Kidney (tissue), 14 donors: ENCODE data around the gene PRR5L. TPM values are rescaled to one million over a fixed set of nuclear protein-coding genes. Genes with fewer than 3 reads are reported as not detected.
A peak's percentile ranks its signal among the peaks of the same experiment; 100 is the strongest.

Experiments used
- DNase-seq, 5 donors: peaks; one replicate each; pipeline ENCODE4 v3.0.0-alpha.2; 2013 to 2020
- FAIRE-seq: peaks from 2 replicates; lab custom pipeline; 2012; peaks lifted over from hg19 to GRCh38; lab: Jason Lieb, UNC
- H3K27ac ChIP-seq, 2 donors: one replicate each; pipeline ENCODE4 v1.7.0; 2013; ENCODE audit warnings: low read depth in 2 of 2, low read length in 2 of 2, inconsistent platforms in 1 of 2
- H3K27me3 ChIP-seq: one replicate; pipeline ENCODE4 v1.7.1; 2013; ENCODE audit warnings: low read length, inconsistent platforms; ENCODE audit not compliant: control insufficient read depth, insufficient read depth
- H3K36me3 ChIP-seq, 3 donors: one replicate each; pipeline versions ENCODE4 v1.7.0 to v1.7.1; 2013; ENCODE audit warnings: low read length in 3 of 3, control low read depth in 1 of 3, inconsistent platforms in 1 of 3; ENCODE audit not compliant: insufficient read depth in 3 of 3, control insufficient read depth in 2 of 3
- H3K4me1 ChIP-seq, 3 donors: one replicate each; pipeline versions ENCODE4 v1.7.0 to v1.7.1; 2013; ENCODE audit warnings: low read length in 3 of 3, inconsistent platforms in 1 of 3, low read depth in 1 of 3; ENCODE audit not compliant: control insufficient read depth in 2 of 3, insufficient read depth in 2 of 3
- H3K4me3 ChIP-seq, 3 donors: one replicate each; pipeline versions ENCODE4 v1.7.0 to v1.8.1; 2013; ENCODE audit warnings: low read length in 3 of 3, control low read depth in 1 of 3, inconsistent platforms in 1 of 3
- H3K9ac ChIP-seq, 3 donors: one replicate each; pipeline versions ENCODE4 v1.7.0 to v1.7.1; 2013; ENCODE audit warnings: low read length in 3 of 3, control low read depth in 1 of 3, inconsistent platforms in 1 of 3
- H3K9me3 ChIP-seq, 3 donors: one replicate each; pipeline versions ENCODE4 v1.7.0 to v1.7.1; 2013; ENCODE audit warnings: low read length in 3 of 3, control low read depth in 1 of 3, inconsistent platforms in 1 of 3; ENCODE audit not compliant: control insufficient read depth in 2 of 3, insufficient read depth in 1 of 3
- intact Hi-C: fragments of 100-400 bp; cut with DNase I; formaldehyde crosslinking; loops from one replicate; pipeline ENCODE4 v1.11.1; 2022
- polyA plus RNA-seq: library from polyadenylated mRNA; stranded (reverse); fragments of 350-450 nt; fragmentation: Illumina TruSeq; extraction: RNeasy Lipid Tissue Mini Kit (QIAGEN cat#74804); gene quantifications from one replicate; pipeline ENCODE4 v1.2.3, GENCODE V29; 2014; ENCODE audit warnings: low read depth, low replicate concordance; ENCODE audit not compliant: insufficient read depth
- total RNA-seq: library from RNA; stranded (reverse); fragmentation: NEBNext Ultra II Directional; extraction: Animal tissue kit (Norgen Biotek cat#: 25700); gene quantifications from one replicate; pipeline ENCODE4 v1.2.1, GENCODE V29; 2021
- TF ChIP-seq, protein P1 (sequence below): IDR thresholded peaks from 3 replicates; pipeline ENCODE4 v1.5.1; 2012; ENCODE audit warnings: mild to moderate bottlenecking, moderate library complexity, borderline replicate concordance; ENCODE audit not compliant: insufficient read depth; ENCODE audit errors: extremely low read depth
- donor health status: control.
- donor health status: control.
- donor health status: control.
- donor health status: control.
- donor health status: control.
- donor health status: DM: yes; HTN: yes; CAD: no.
- donor health status: Normal renal cell carcinoma (clear cell type).

Gene PRR5L
- total and polyA plus RNA-seq, 2 donors from 2014 or later, result 6.3 to 17.5 TPM

DNA sequence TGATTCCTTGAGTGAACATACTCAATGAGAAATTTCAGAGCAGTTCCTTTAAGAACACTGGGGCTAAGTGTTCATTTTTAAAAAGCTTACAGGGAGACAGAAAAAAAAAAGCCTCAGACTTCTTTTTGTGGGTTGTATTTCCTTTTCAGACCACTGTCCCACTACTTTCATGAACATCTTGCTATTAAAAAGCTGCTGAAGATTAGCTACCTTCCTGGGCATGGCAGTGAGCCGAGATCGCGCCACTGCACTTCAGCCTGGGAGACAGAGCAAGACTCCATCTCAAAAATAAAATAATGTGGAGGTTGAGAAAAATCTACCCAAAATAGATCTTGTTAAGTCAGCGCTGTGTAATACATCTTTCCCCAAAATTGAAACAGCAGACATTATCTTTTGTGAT lies 203.2 kb downstream of the PRR5L start:
- intact Hi-C loops, result no loop called here
- no peak overlapping the region for H3K9ac ChIP-seq
- peaks cover 6 to 23% (median 11%) of the 10 kb centered on the region in 3 donors for H3K36me3 ChIP-seq
- peaks cover 0 to 11% (median 3%) of the 10 kb centered on the region in 3 donors for H3K4me1 ChIP-seq
- no peaks in the 10 kb centered on the region for H3K9me3 ChIP-seq
- H3K4me3 ChIP-seq, result no peak overlapping the region
- no peak for DNase-seq
- no peak for FAIRE-seq
- TF ChIP-seq, protein P1, sequence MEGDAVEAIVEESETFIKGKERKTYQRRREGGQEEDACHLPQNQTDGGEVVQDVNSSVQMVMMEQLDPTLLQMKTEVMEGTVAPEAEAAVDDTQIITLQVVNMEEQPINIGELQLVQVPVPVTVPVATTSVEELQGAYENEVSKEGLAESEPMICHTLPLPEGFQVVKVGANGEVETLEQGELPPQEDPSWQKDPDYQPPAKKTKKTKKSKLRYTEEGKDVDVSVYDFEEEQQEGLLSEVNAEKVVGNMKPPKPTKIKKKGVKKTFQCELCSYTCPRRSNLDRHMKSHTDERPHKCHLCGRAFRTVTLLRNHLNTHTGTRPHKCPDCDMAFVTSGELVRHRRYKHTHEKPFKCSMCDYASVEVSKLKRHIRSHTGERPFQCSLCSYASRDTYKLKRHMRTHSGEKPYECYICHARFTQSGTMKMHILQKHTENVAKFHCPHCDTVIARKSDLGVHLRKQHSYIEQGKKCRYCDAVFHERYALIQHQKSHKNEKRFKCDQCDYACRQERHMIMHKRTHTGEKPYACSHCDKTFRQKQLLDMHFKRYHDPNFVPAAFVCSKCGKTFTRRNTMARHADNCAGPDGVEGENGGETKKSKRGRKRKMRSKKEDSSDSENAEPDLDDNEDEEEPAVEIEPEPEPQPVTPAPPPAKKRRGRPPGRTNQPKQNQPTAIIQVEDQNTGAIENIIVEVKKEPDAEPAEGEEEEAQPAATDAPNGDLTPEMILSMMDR, result no peak
- no peak overlapping the region for H3K27ac ChIP-seq
- H3K27me3 ChIP-seq, result no peaks in the 10 kb centered on the region

GRCh38 chr11:36500315-36500721 lies 204.2 kb downstream of the PRR5L start:
- intact Hi-C loops, result no loop called here
- peak overlapping the region in 1 of 2 donors; percentile 8 for H3K27ac ChIP-seq
- H3K36me3 ChIP-seq, result peaks cover 6 to 23% (median 9%) of the 10 kb centered on the region in 3 donors

GRCh38 chr11:36501236-36501635 lies 205.1 kb downstream of the PRR5L start:
- FAIRE-seq (no peak), DNase-seq (no peak)
- intact Hi-C loops, result no loop called here
- no peaks in the 10 kb centered on the region for H3K9me3 ChIP-seq
- TF ChIP-seq, protein P1, result no peak
- peak overlapping the region in 1 of 2 donors; percentile 14 for H3K27ac ChIP-seq
- H3K4me1 ChIP-seq, result peaks cover 0 to 16% (median 3%) of the 10 kb centered on the region in 3 donors
- H3K9ac ChIP-seq, result no peak overlapping the region
- H3K27me3 ChIP-seq, result no peaks in the 10 kb centered on the region
- no peak overlapping the region for H3K4me3 ChIP-seq
- H3K36me3 ChIP-seq, result peaks cover 6 to 23% (median 7%) of the 10 kb centered on the region in 3 donors

More at GRCh38 chr11:36500315-36500721, 204.2 kb downstream of the PRR5L start:
- Histone ChIP-seq H3K9me3 (no peaks in the 10 kb centered on the region), H3K9ac (no peak overlapping the region), H3K4me1 (peaks cover 0 to 12% (median 3%) of the 10 kb centered on the region in 3 donors), H3K27me3 (no peaks in the 10 kb centered on the region), H3K4me3 (no peak overlapping the region)
- DNase-seq, result no peak
- FAIRE-seq, result no peak
- TF ChIP-seq, protein P1, result no peak
